NCI-H510A treated with DMSO at 0.1 percent for 48 hours (cell line): ENCODE results near the gene TFAP2E.

ENCODE experiments used
- DNase-seq: peaks from one replicate; lab custom pipeline; 2025; lab: John Stamatoyannopoulos, UW

Gene TFAP2E

GRCh38 chr1:35644204-35644603 lies 71.1 kb downstream of the TFAP2E start:
- DNase-seq: peak; percentile 42
